Neural cell (in vitro differentiated cells): ENCODE data around the gene LRRC4B. TPM values are rescaled to one million over a fixed set of nuclear protein-coding genes. Genes with fewer than 3 reads are reported as not detected.
A peak's percentile ranks its signal among the peaks of the same experiment; 100 is the strongest.

Experiments used
- H2AFZ ChIP-seq: fragments of 200-600, 300-800 bp; sonication (generic), shearing (Covaris generic); 2 replicates; pipeline ENCODE4 v1.6.0; 2014; ENCODE audit warnings: low read depth, mild to moderate bottlenecking, antibody characterized with exemption, low read length, moderate library complexity
- H3F3A ChIP-seq: fragments of 200-600 bp; shearing (Covaris generic); 2 replicates; pipeline ENCODE4 v1.6.1; 2016; ENCODE audit warnings: mild to moderate bottlenecking, moderate library complexity, mixed read lengths, antibody characterized with exemption, low read length; ENCODE audit not compliant: insufficient read depth, poor library complexity, severe bottlenecking
- H3K27ac ChIP-seq: fragments of 200-600, 300-800 bp; sonication (generic), shearing (Covaris generic); 2 replicates; pipeline ENCODE4 v1.5.1; 2014; ENCODE audit warnings: mild to moderate bottlenecking, low read length, moderate library complexity
- H3K27me3 ChIP-seq: fragments of 300-800, 200-600 bp; sonication (generic), shearing (Covaris generic); 2 replicates; pipeline ENCODE4 v1.6.0; 2014; ENCODE audit warnings: mild to moderate bottlenecking, low read depth, low read length, moderate library complexity; ENCODE audit not compliant: insufficient read depth
- H3K36me3 ChIP-seq: fragments of 300-800, 200-600 bp; sonication (generic), shearing (Covaris generic); 2 replicates; pipeline ENCODE4 v1.5.1; 2014; ENCODE audit warnings: mild to moderate bottlenecking, antibody characterized with exemption, low read length, moderate library complexity; ENCODE audit not compliant: insufficient read depth
- H3K4me2 ChIP-seq: fragments of 300-800, 200-600 bp; sonication (generic), shearing (Covaris generic); 2 replicates; pipeline ENCODE4 v1.6.0; 2014; ENCODE audit warnings: mild to moderate bottlenecking, low read length
- H3K4me3 ChIP-seq: fragments of 300-800, 200-600 bp; sonication (generic), shearing (Covaris generic); 2 replicates; pipeline ENCODE4 v1.5.1; 2014; ENCODE audit warnings: mild to moderate bottlenecking, low read length, moderate library complexity
- H3K79me2 ChIP-seq: fragments of 200-600 bp; shearing (Covaris generic); replicated peaks from 2 replicates; pipeline ENCODE4 v1.6.0; 2014; ENCODE audit warnings: mild to moderate bottlenecking, low read length, moderate library complexity; ENCODE audit not compliant: insufficient read depth
- H3K9ac ChIP-seq: fragments of 300-800, 200-600 bp; sonication (generic), shearing (Covaris generic); 2 replicates; pipeline ENCODE4 v1.6.1; 2016; ENCODE audit warnings: mild to moderate bottlenecking, low read length, mixed read lengths
- H3K9me2 ChIP-seq: fragments of 200-600 bp; shearing (Covaris generic); 2 replicates; pipeline ENCODE4 v1.6.1; 2016; ENCODE audit warnings: mild to moderate bottlenecking, low read length, mixed read lengths; ENCODE audit not compliant: insufficient read depth
- H3K9me3 ChIP-seq: fragments of 200-600, 300-800 bp; sonication (generic), shearing (Covaris generic); 2 replicates; pipeline ENCODE4 v1.6.1; 2016; ENCODE audit warnings: mild to moderate bottlenecking, mixed run types, low read length, moderate library complexity, mixed read lengths
- H4K20me1 ChIP-seq: fragments of 200-600 bp; shearing (Covaris generic); 2 replicates; pipeline ENCODE4 v1.6.1; 2016; ENCODE audit warnings: mild to moderate bottlenecking, mixed run types; ENCODE audit not compliant: insufficient read depth
- CTCF ChIP-seq: fragments of 450-650 bp; IDR thresholded peaks from 2 replicates; pipeline ENCODE4 v1.5.1; 2014; ENCODE audit warnings: antibody characterized with exemption, mild to moderate bottlenecking, moderate library complexity; ENCODE audit not compliant: poor library complexity, severe bottlenecking
- EP300 ChIP-seq: fragments of 450-650 bp; conservative IDR thresholded peaks from 2 replicates; pipeline ENCODE4 v1.6.1; 2014; ENCODE audit warnings: antibody characterized with exemption, mild to moderate bottlenecking, moderate library complexity; ENCODE audit not compliant: poor library complexity, severe bottlenecking
- EZH2 ChIP-seq: fragments of 200-600, 300-800 bp; shearing (Covaris generic), sonication (generic); IDR thresholded peaks from 2 replicates; pipeline ENCODE4 v1.6.1; 2014; ENCODE audit warnings: antibody characterized with exemption, low read length, borderline replicate concordance, mild to moderate bottlenecking; ENCODE audit not compliant: insufficient read depth, poor library complexity, severe bottlenecking
- MXI1 ChIP-seq: fragments of 450-650 bp; conservative IDR thresholded peaks from 2 replicates; pipeline ENCODE4 v1.6.1; 2014; ENCODE audit warnings: antibody characterized with exemption, mild to moderate bottlenecking; ENCODE audit not compliant: poor library complexity, severe bottlenecking
- POLR2AphosphoS5 ChIP-seq: IDR thresholded peaks from 2 replicates; pipeline ENCODE4 v1.6.1; 2012
- RAD21 ChIP-seq: fragments of 450-650 bp; conservative IDR thresholded peaks from 2 replicates; pipeline ENCODE4 v1.6.1; 2014; ENCODE audit warnings: antibody characterized with exemption, mild to moderate bottlenecking, moderate library complexity
- REST ChIP-seq: IDR thresholded peaks from 2 replicates; pipeline ENCODE4 v1.6.1; 2012; ENCODE audit warnings: borderline replicate concordance
- SMC3 ChIP-seq: fragments of 450-650 bp; conservative IDR thresholded peaks from 2 replicates; pipeline ENCODE4 v1.6.1; 2014; ENCODE audit warnings: antibody characterized with exemption, mild to moderate bottlenecking, moderate library complexity; ENCODE audit not compliant: poor library complexity
- TAF1 ChIP-seq: IDR thresholded peaks from 2 replicates; pipeline ENCODE4 v1.6.1; 2012; ENCODE audit warnings: low read depth
- polyA plus RNA-seq: library from polyadenylated mRNA; depleted of rRNA; stranded (reverse); fragments of >200 nt; gene quantifications from 2 replicates; pipeline ENCODE4 v1.2.3, GENCODE V29; 2014

The LRRC4B gene
- polyA plus RNA-seq, 1 donor from 2014 or later = 83.1 TPM

- H3F3A ChIP-seq = no peaks in the 10 kb centered on the region
- peak overlapping the region; percentile 27 for H2AFZ ChIP-seq
- H3K36me3 ChIP-seq = no peaks in the 10 kb centered on the region
- peak overlapping the region; percentile 90 for H3K4me2 ChIP-seq
- TF ChIP-seq SMC3 (no peak), EP300 (no peak), TAF1 (no peak), CTCF (no peak), POLR2AphosphoS5 (no peak), RAD21 (no peak), REST (no peak), MXI1 (no peak), EZH2 (no peak)
- H3K9me3 ChIP-seq = no peaks in the 10 kb centered on the region
- peak overlapping the region; percentile 84 for H3K4me3 ChIP-seq
- H3K79me2 ChIP-seq = peaks cover 76% of the 10 kb centered on the region
- peak overlapping the region; percentile 93 for H3K27ac ChIP-seq
- peak overlapping the region; percentile 96 for H3K9ac ChIP-seq
- H3K27me3 ChIP-seq = no peaks in the 10 kb centered on the region
- H4K20me1 ChIP-seq = peaks cover 18% of the 10 kb centered on the region
- H3K9me2 ChIP-seq = no peaks in the 10 kb centered on the region
These were observed 17.1 kb downstream of the LRRC4B start for GRCh38 chr19:50551034-50551714.

GRCh38 chr19:50550594-50550966, 17.7 kb downstream of the LRRC4B start:
- TF ChIP-seq CTCF = no peak
- TF ChIP-seq REST = peak; percentile 10
- Histone ChIP-seq H4K20me1 (peaks cover 13% of the 10 kb centered on the region), H3K36me3 (no peaks in the 10 kb centered on the region), H3K27ac (peak overlapping the region; percentile 93), H3K27me3 (no peaks in the 10 kb centered on the region), H3K4me3 (peak overlapping the region; percentile 84), H3K9me2 (no peaks in the 10 kb centered on the region), H3K9me3 (no peaks in the 10 kb centered on the region), H2AFZ (no peak overlapping the region), H3K79me2 (peaks cover 71% of the 10 kb centered on the region), H3F3A (no peaks in the 10 kb centered on the region), H3K4me2 (peak overlapping the region; percentile 90), H3K9ac (peak overlapping the region; percentile 96)
